ENCODE measurements around the gene MTTP.

- TF ChIP-seq CTCF (conservative IDR thresholded peaks at IDR 0.05 in 1 of 2, IDR thresholded peaks at IDR 0.05 in 1 of 2; ENCODE audit: low read depth in 1 of 2, low read length in 2 of 2) (no peak), EZH2 (IDR thresholded peaks at IDR 0.05; ENCODE audit: low read length, missing control alignments) (no peak)
Observed at GRCh38 chr4:99652596-99653436, 78.2 kb downstream of the MTTP start.
